H1 (cell line): ENCODE results near the gene ZBTB16. TPM values are rescaled to one million over a fixed set of nuclear protein-coding genes. Genes with fewer than 3 reads are reported as not detected.

Experiments
- CTCF ChIA-PET: fragments of 300-600 bp; sonication (Branson Sonifier 250); formaldehyde crosslinking; loops from one replicate; lab custom pipeline; 2021; ENCODE audit not compliant: partially characterized antibody; lab: Charles Lee
- POLR2A ChIA-PET: fragments of 300-600 bp; sonication (Branson Sonifier 250); formaldehyde crosslinking; loops from one replicate; lab custom pipeline; 2021; ENCODE audit warnings: inconsistent platforms; ENCODE audit not compliant: partially characterized antibody; lab: Charles Lee
- DNase-seq, 2 experiments: peaks; one replicate each; pipeline versions ENCODE4 v3.0.0 to v3.0.0-alpha.2; 2010 to 2022; ENCODE audit warnings: low spot score in 2 of 2, low read depth in 1 of 2, mixed read lengths in 1 of 2
- FAIRE-seq: peaks from 2 replicates; lab custom pipeline; 2011; peaks lifted over from hg19 to GRCh38; lab: Jason Lieb, UNC
- H2AFZ ChIP-seq: 2 replicates; pipeline ENCODE4 v1.8.1; 2012; ENCODE audit warnings: low read length, inconsistent platforms
- H2AK5ac ChIP-seq: 2 replicates; pipeline ENCODE4 v1.6.1; 2013; ENCODE audit warnings: low read depth, low read length
- H2BK120ac ChIP-seq: replicated peaks from 2 replicates; pipeline ENCODE3; 2013; ENCODE audit warnings: low read depth, low read length, inconsistent platforms
- H2BK12ac ChIP-seq: 2 replicates; pipeline ENCODE4 v1.6.1; 2013; ENCODE audit warnings: low read depth, low read length
- H2BK15ac ChIP-seq: 2 replicates; pipeline ENCODE4 v1.6.1; 2013; ENCODE audit warnings: low read length
- H2BK20ac ChIP-seq: 2 replicates; pipeline ENCODE4 v1.6.1; 2013; ENCODE audit warnings: low read length
- H2BK5ac ChIP-seq: 2 replicates; pipeline ENCODE4 v1.6.1; 2013; ENCODE audit warnings: low read depth, low read length
- H3K14ac ChIP-seq: 2 replicates; pipeline ENCODE4 v1.6.1; 2013; ENCODE audit warnings: inconsistent platforms; ENCODE audit not compliant: insufficient read length
- H3K18ac ChIP-seq: 2 replicates; pipeline ENCODE4 v1.6.1; 2013; ENCODE audit warnings: low read length; ENCODE audit errors: extremely low read depth
- H3K23ac ChIP-seq: 2 replicates; pipeline ENCODE4 v1.6.1; 2013; ENCODE audit warnings: inconsistent platforms; ENCODE audit not compliant: insufficient read length
- H3K23me2 ChIP-seq: 2 replicates; pipeline ENCODE4 v1.6.1; 2013; ENCODE audit warnings: low read depth, low read length
- H3K27ac ChIP-seq: 2 replicates; pipeline ENCODE4 v1.6.1; 2011; ENCODE audit warnings: low read depth, low read length, inconsistent platforms
- H3K27me3 ChIP-seq, 4 experiments: replicated peaks in 1 of 4; 1 replicate in 1 of 4; 2 replicates in 3 of 4; pipeline versions ENCODE4 v1.6.1 to v1.8.1; 2011 to 2013; ENCODE audit warnings: low read length in 3 of 4, mild to moderate bottlenecking in 3 of 4, inconsistent platforms in 2 of 4, mixed read lengths in 2 of 4, moderate library complexity in 1 of 4; ENCODE audit not compliant: control insufficient read depth in 3 of 4, insufficient read depth in 3 of 4; ENCODE audit errors: extremely low read depth in 1 of 4
- H3K36me3 ChIP-seq, 4 experiments: 2 replicates each; pipeline versions ENCODE4 v1.6.1 to v1.8.1; 2011 to 2013; ENCODE audit warnings: mild to moderate bottlenecking in 4 of 4, low read length in 3 of 4, moderate library complexity in 2 of 4, control low read depth in 1 of 4, inconsistent platforms in 1 of 4; ENCODE audit not compliant: insufficient read depth in 4 of 4, control insufficient read depth in 2 of 4
- H3K4ac ChIP-seq: replicated peaks from 2 replicates; pipeline ENCODE3; 2013; ENCODE audit warnings: low read length, low read depth, mixed read lengths, inconsistent platforms; ENCODE audit not compliant: insufficient read length
- H3K4me1 ChIP-seq, 4 experiments: replicated peaks in 1 of 4; 1 replicate in 1 of 4; 2 replicates in 3 of 4; pipeline versions ENCODE4 v1.6.1 to v1.8.1; 2011 to 2013; ENCODE audit warnings: low read length in 3 of 4, inconsistent platforms in 2 of 4, mixed read lengths in 1 of 4; ENCODE audit not compliant: insufficient read depth in 4 of 4, control insufficient read depth in 3 of 4
- H3K4me2 ChIP-seq, 2 experiments: 2 replicates each; pipeline versions ENCODE4 v1.6.1 to v1.8.1; 2011 to 2013; ENCODE audit warnings: low read depth in 2 of 2, low read length in 2 of 2, control low read depth in 1 of 2, inconsistent platforms in 1 of 2, mild to moderate bottlenecking in 1 of 2; ENCODE audit not compliant: insufficient read depth in 1 of 2
- H3K4me3 ChIP-seq, 4 experiments: fragments of 200-600, 300-600 bp in 1 of 4; sonication (generic), shearing (Covaris generic), sonication (Bioruptor Twin) in 1 of 4; 2 replicates each; pipeline versions ENCODE4 v1.5.1 to v1.8.1; 2011 to 2016; ENCODE audit warnings: low read length in 4 of 4, low read depth in 3 of 4, control low read depth in 2 of 4, inconsistent platforms in 2 of 4, mild to moderate bottlenecking in 2 of 4, mixed read lengths in 1 of 4, moderate library complexity in 1 of 4; ENCODE audit not compliant: insufficient read depth in 2 of 4; ENCODE audit errors: extremely low read depth in 1 of 4
- H3K56ac ChIP-seq: replicated peaks from 2 replicates; pipeline ENCODE3; 2013; ENCODE audit warnings: low read depth, mild to moderate bottlenecking, mixed read lengths, low read length, inconsistent platforms; ENCODE audit not compliant: insufficient read length
- H3K79me1 ChIP-seq: 2 replicates; pipeline ENCODE4 v1.6.1; 2013; ENCODE audit warnings: low read depth, low read length, control low read depth
- H3K79me2 ChIP-seq, 2 experiments: 2 replicates each; pipeline versions ENCODE4 v1.6.1 to v1.8.1; 2012 to 2013; ENCODE audit warnings: low read length in 2 of 2, mild to moderate bottlenecking in 2 of 2, inconsistent platforms in 1 of 2; ENCODE audit not compliant: insufficient read depth in 2 of 2, control insufficient read depth in 1 of 2
- H3K9ac ChIP-seq, 4 experiments: replicated peaks in 1 of 4; 1 replicate in 1 of 4; 2 replicates in 3 of 4; pipeline versions ENCODE4 v1.6.1 to v1.8.1; 2011 to 2013; ENCODE audit warnings: low read depth in 3 of 4, low read length in 3 of 4, control low read depth in 2 of 4, mild to moderate bottlenecking in 2 of 4, moderate library complexity in 2 of 4, inconsistent platforms in 1 of 4; ENCODE audit errors: extremely low read depth in 1 of 4
- H3K9me3 ChIP-seq, 2 experiments: 2 replicates each; pipeline versions ENCODE4 v1.6.1 to v1.8.1; 2012 to 2013; ENCODE audit warnings: mild to moderate bottlenecking in 2 of 2, moderate library complexity in 2 of 2, control low read depth in 1 of 2, inconsistent platforms in 1 of 2, low read depth in 1 of 2, low read length in 1 of 2, mixed read lengths in 1 of 2; ENCODE audit not compliant: insufficient read depth in 2 of 2
- H4K20me1 ChIP-seq, 2 experiments: replicated peaks in 1 of 2; 2 replicates each; pipeline versions ENCODE3 to v1.8.1; 2011 to 2013; ENCODE audit warnings: inconsistent platforms in 2 of 2, low read length in 2 of 2, mild to moderate bottlenecking in 1 of 2; ENCODE audit not compliant: insufficient read depth in 2 of 2, control insufficient read depth in 1 of 2
- H4K5ac ChIP-seq: 2 replicates; pipeline ENCODE4 v1.6.1; 2013; ENCODE audit warnings: low read length, low read depth, mixed read lengths, inconsistent platforms; ENCODE audit not compliant: insufficient read length
- H4K8ac ChIP-seq: 2 replicates; pipeline ENCODE4 v1.8.0; 2013; ENCODE audit warnings: mild to moderate bottlenecking, moderate library complexity, low read length, inconsistent platforms; ENCODE audit not compliant: insufficient read depth; ENCODE audit errors: extremely low read depth
- H4K91ac ChIP-seq: replicated peaks from 2 replicates; pipeline ENCODE3; 2013; ENCODE audit warnings: low read length, mixed read lengths, inconsistent platforms; ENCODE audit not compliant: insufficient read length
- BRCA1 ChIP-seq: IDR thresholded peaks from 2 replicates; pipeline ENCODE4 v1.6.1; 2012; ENCODE audit warnings: low read depth, low read length, improper control_type of control experiment
- CEBPB ChIP-seq: IDR thresholded peaks from 2 replicates; pipeline ENCODE4 v1.6.1; 2012; ENCODE audit warnings: low read depth, low read length
- CHD1 ChIP-seq: IDR thresholded peaks from 2 replicates; pipeline ENCODE4 v1.6.1; 2012; ENCODE audit warnings: low read depth, low read length, improper control_type of control experiment
- EP300 ChIP-seq, 2 experiments: IDR thresholded peaks; 1 replicate in 1 of 2; 2 replicates in 1 of 2; pipeline ENCODE4 v1.6.1; 2011 to 2012; ENCODE audit warnings: low read depth in 2 of 2, low read length in 2 of 2, mild to moderate bottlenecking in 2 of 2, borderline replicate concordance in 1 of 2, inconsistent platforms in 1 of 2, moderate library complexity in 1 of 2
- EZH2 ChIP-seq: fragments of 200-600 bp; sonication (generic); IDR thresholded peaks from 2 replicates; pipeline ENCODE4 v1.7.1; 2012; ENCODE audit warnings: low read depth, mild to moderate bottlenecking, moderate library complexity, low read length, inconsistent platforms; ENCODE audit not compliant: severe bottlenecking
- GTF2F1 ChIP-seq: IDR thresholded peaks from 2 replicates; pipeline ENCODE4 v1.6.1; 2012; ENCODE audit warnings: low read depth, low read length, improper control_type of control experiment, borderline replicate concordance
- KDM1A ChIP-seq: fragments of 200-600, 300-600 bp; sonication (generic); IDR thresholded peaks from 2 replicates; pipeline ENCODE4 v1.7.1; 2016; ENCODE audit warnings: mild to moderate bottlenecking, low read length, borderline replicate concordance
- POLR2A ChIP-seq, 2 experiments: IDR thresholded peaks; 1 replicate in 1 of 2; 2 replicates in 1 of 2; pipeline ENCODE4 v1.6.1; 2011; ENCODE audit warnings: low read depth in 2 of 2, low read length in 2 of 2, mild to moderate bottlenecking in 2 of 2; ENCODE audit errors: control extremely low read depth in 1 of 2
- YY1 ChIP-seq: IDR thresholded peaks from 2 replicates; pipeline ENCODE4 v1.6.1; 2011; ENCODE audit warnings: low read depth, mild to moderate bottlenecking, low read length
- ZNF274 ChIP-seq: IDR thresholded peaks from 2 replicates; pipeline ENCODE4 v1.7.0; 2012; ENCODE audit warnings: low read length, borderline replicate concordance; ENCODE audit errors: extremely low read depth
- WGBS, 2 experiments: shearing (Covaris generic) in 1 of 2; methylation state at CpG; one replicate each; pipeline versions ENCODE4 v1.1.6 to v1.1.7; 2013 to 2015; ENCODE audit warnings: low lambda C conversion rate in 2 of 2, mixed read lengths in 2 of 2, inconsistent platforms in 1 of 2, low coverage in 1 of 2, missing lambda C conversion rate in 1 of 2; ENCODE audit not compliant: insufficient replicate concordance in 2 of 2, insufficient coverage in 1 of 2, insufficient read length in 1 of 2; ENCODE audit errors: extremely low coverage in 1 of 2, missing lambda C conversion rate in 1 of 2; 5-methylcytosine and 5-hydroxymethylcytosine counted together
- polyA plus RNA-seq, 7 experiments: library from polyadenylated mRNA; depleted of rRNA in 3 of 7; stranded (reverse) in 5 of 7; unstranded in 2 of 7; fragments of >200 nt in 5 of 7; fragments of 200-250 nt in 2 of 7; gene quantifications; 1 replicate in 5 of 7; 2 replicates in 1 of 7; 4 replicates in 1 of 7; pipeline versions ENCODE4 v1.2.1 to v1.2.3, GENCODE V29; 2011 to 2013; ENCODE audit warnings: missing spikeins in 2 of 7, mixed read lengths in 2 of 7
- total RNA-seq: library from RNA; stranded (reverse); fragmentation: NEBNext Ultra II Directional; extraction: Animal tissue kit (Norgen Biotek cat#: 25700); gene quantifications from 2 replicates; pipeline ENCODE4 v1.2.1, GENCODE V29; 2021

Gene ZBTB16
- total and polyA plus RNA-seq, 2 of the 8 experiments (the other 6 are each of a cell fraction or from before 2014, with no cell fraction given): 0.12 to 0.61 TPM

DNA sequence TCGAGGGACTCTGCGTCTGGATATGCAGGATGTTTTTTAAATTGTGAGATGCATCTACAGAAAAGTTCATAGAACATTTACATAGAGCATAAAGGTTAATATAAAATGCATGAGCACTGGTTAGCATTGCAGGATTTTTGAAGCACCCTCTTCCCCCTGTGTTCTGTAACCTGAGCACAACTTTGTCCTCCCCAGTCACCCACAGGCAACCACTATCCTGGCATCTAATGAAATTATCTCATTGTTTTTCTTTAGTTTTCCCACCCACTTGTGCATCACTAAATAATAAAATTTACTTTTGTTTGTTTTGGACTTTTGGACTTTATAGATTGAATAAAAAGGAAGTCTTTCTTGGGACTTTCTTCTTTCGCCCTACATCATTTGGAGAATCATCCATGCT is 226.7 kb downstream of the ZBTB16 start:
- Histone ChIP-seq H3K27ac (no peak overlapping the region), H4K5ac (no peak overlapping the region), H3K18ac (no peak overlapping the region), H3K4me2 (no peak overlapping the region), H4K8ac (no peak overlapping the region), H3K9ac (no peak overlapping the region), H3K79me2 (no peaks in the 10 kb centered on the region), H3K23me2 (no peaks in the 10 kb centered on the region), H4K20me1 (no peaks in the 10 kb centered on the region), H3K79me1 (no peaks in the 10 kb centered on the region), H2BK5ac (no peak overlapping the region), H3K4me1 (no peaks in the 10 kb centered on the region), H2BK20ac (no peak overlapping the region), H3K4ac (no peak overlapping the region), H3K56ac (no peak overlapping the region), H3K36me3 (no peaks in the 10 kb centered on the region), H3K9me3 (no peaks in the 10 kb centered on the region), H3K23ac (no peak overlapping the region), H2BK15ac (no peak overlapping the region)
- DNase-seq (no peak), FAIRE-seq (no peak)
- CTCF ChIA-PET: no interaction called here
- 91% methylated on average over 3 of the region's 3 CpGs; no CpG with 5 or more reads in 1 of the 2 experiments for WGBS, 2 experiments
- TF ChIP-seq YY1 (no peak), EZH2 (no peak), POLR2A (IDR thresholded peaks at IDR 0.05; ENCODE audit: control extremely low read depth in 1 of 2, low read depth in 2 of 2, low read length in 2 of 2) (no peak), ZNF274 (no peak), BRCA1 (no peak), GTF2F1 (no peak), CEBPB (no peak), CHD1 (no peak), KDM1A (no peak), EP300 (IDR thresholded peaks at IDR 0.05; ENCODE audit: borderline replicate concordance in 1 of 2, low read depth in 2 of 2, low read length in 2 of 2) (no peak)
- TF ChIP-seq, all 59 proteins: peak for 0
- H3K27me3 ChIP-seq: no peaks in the 10 kb centered on the region
- no peak overlapping the region for H4K91ac ChIP-seq
- no peak overlapping the region for H3K4me3 ChIP-seq
- H2AK5ac ChIP-seq: no peak overlapping the region
- H2BK120ac ChIP-seq: no peak overlapping the region
- H3K14ac ChIP-seq: no peak overlapping the region
- H2BK12ac ChIP-seq: no peak overlapping the region
- H2AFZ ChIP-seq: peak overlapping the region; percentile 86; the same call in 1 of the 2 replicates
- POLR2A ChIA-PET: no interaction called here
